Activated CD8-positive, alpha-beta memory T cell treated with anti-CD3 and anti-CD28 coated beads, Interleukin-2, amount 50 U/mL, for 1 hour (primary cell): ENCODE measurements around the gene CASP5.

Source experiments
- DNase-seq: peaks from one replicate; pipeline ENCODE4 v3.0.0-alpha.2; 2020; ENCODE audit errors: extremely low read depth

Gene CASP5

GRCh38 chr11:104967534-104968354 is 55.2 kb downstream of the CASP5 start:
- DNase-seq: no peak

GRCh38 chr11:104965735-104966134 is 57.2 kb downstream of the CASP5 start:
- DNase-seq: no peak

GRCh38 chr11:104964247-104964646 is 58.7 kb downstream of the CASP5 start:
- DNase-seq: no peak

GRCh38 chr11:104962852-104963251 is 60.1 kb downstream of the CASP5 start:
- no peak for DNase-seq

GRCh38 chr11:104957280-104957679 is 65.7 kb downstream of the CASP5 start:
- no peak for DNase-seq

GRCh38 chr11:104956528-104956927 is 66.4 kb downstream of the CASP5 start:
- no peak for DNase-seq

- DNase-seq: no peak
Measured at GRCh38 chr11:104946907-104947306, 76.1 kb downstream of the CASP5 start.
